ENCODE measurements around the gene SLIT3. TPM values are rescaled to one million over a fixed set of nuclear protein-coding genes. Genes with fewer than 3 reads are reported as not detected.

The SLIT3 gene
- total RNA-seq, 6 donors from 2014 or later: 10.8 to 57.3 (median 32.2) TPM

- no peak for ATAC-seq (ENCODE audit: low FRiP score in 2 of 2)
- H3K36me3 ChIP-seq: no peaks in the 10 kb centered on the region
- 10 to 12% methylated on average over 15 to 18 of the region's 18 CpGs for WGBS, 2 donors
- peaks cover 0 to 15% (median 3%) of the 10 kb centered on the region in 4 donors for H3K4me1 ChIP-seq
- H3K4me3 ChIP-seq: peak overlapping the region in 3 of 4 donors; percentile 45 to 51 (median 48)
- TF ChIP-seq EP300 (IDR thresholded peaks at IDR 0.05): no peak
- TF ChIP-seq CTCF (IDR thresholded peaks at IDR 0.05): no peak
- TF ChIP-seq POLR2AphosphoS5 (IDR thresholded peaks at IDR 0.05): no peak
- TF ChIP-seq POLR2A (IDR thresholded peaks at IDR 0.05): no peak
- peaks cover 0 to 16% (median 4%) of the 10 kb centered on the region in 4 donors for H3K27me3 ChIP-seq
- DNase-seq: peak in 1 of 2 donors; percentile 6
- no peaks in the 10 kb centered on the region for H3K9me3 ChIP-seq
- peak overlapping the region in 3 of 4 donors; percentile 70 to 80 (median 72) for H3K27ac ChIP-seq
Observed at GRCh38 chr5:169301386-169301934, 521 bp upstream of the SLIT3 start.

GRCh38 chr5:169299663-169300467 is 1.1 kb downstream of the SLIT3 start:
- ATAC-seq (ENCODE audit: low FRiP score in 2 of 2) (no peak), DNase-seq (no peak)
- peaks cover 0 to 16% (median 4%) of the 10 kb centered on the region in 4 donors for H3K27me3 ChIP-seq
- no peaks in the 10 kb centered on the region for H3K9me3 ChIP-seq
- WGBS, 2 donors: 10 to 14% methylated on average over 31 to 35 of the region's 35 CpGs
- TF ChIP-seq EP300 (IDR thresholded peaks at IDR 0.05): no peak
- peaks cover 0 to 15% (median 3%) of the 10 kb centered on the region in 4 donors for H3K4me1 ChIP-seq
- no peaks in the 10 kb centered on the region for H3K36me3 ChIP-seq
- H3K27ac ChIP-seq: peak overlapping the region; percentile 70 to 85 (median 80)
- H3K4me3 ChIP-seq: peak overlapping the region; percentile 10 to 51 (median 46)

GRCh38 chr5:169299191-169299662 is 1.7 kb downstream of the SLIT3 start:
- Histone ChIP-seq H3K27me3 (peaks cover 0 to 16% (median 4%) of the 10 kb centered on the region in 4 donors), H3K27ac (peak overlapping the region; percentile 70 to 85 (median 80)), H3K36me3 (no peaks in the 10 kb centered on the region), H3K9me3 (no peaks in the 10 kb centered on the region), H3K4me3 (peak overlapping the region in 3 of 4 donors; percentile 45 to 51 (median 48)), H3K4me1 (peaks cover 0 to 15% (median 3%) of the 10 kb centered on the region in 4 donors)
- ATAC-seq (ENCODE audit: low FRiP score in 2 of 2): no peak
- no peak for DNase-seq
- TF ChIP-seq CTCF (IDR thresholded peaks at IDR 0.05): no peak
- TF ChIP-seq POLR2A (IDR thresholded peaks at IDR 0.05): no peak
- no peak for TF ChIP-seq EP300 (IDR thresholded peaks at IDR 0.05)
- no peak for TF ChIP-seq POLR2AphosphoS5 (IDR thresholded peaks at IDR 0.05)
- WGBS, 2 donors: 25% methylated on average over 7 of the region's 7 CpGs

- peaks cover 0 to 15% (median 3%) of the 10 kb centered on the region in 4 donors for H3K4me1 ChIP-seq
- peaks cover 0 to 15% (median 4%) of the 10 kb centered on the region in 4 donors for H3K27me3 ChIP-seq
- TF ChIP-seq EP300 (IDR thresholded peaks at IDR 0.05) (no peak), CTCF (IDR thresholded peaks at IDR 0.05) (no peak), POLR2A (IDR thresholded peaks at IDR 0.05) (no peak), POLR2AphosphoS5 (IDR thresholded peaks at IDR 0.05) (no peak)
- H3K4me3 ChIP-seq: no peak overlapping the region
- no peaks in the 10 kb centered on the region for H3K36me3 ChIP-seq
- 79 to 94% methylated on average over 5 to 6 of the region's 6 CpGs for WGBS, 2 donors
- no peaks in the 10 kb centered on the region for H3K9me3 ChIP-seq
- ATAC-seq (ENCODE audit: low FRiP score in 2 of 2): no peak
- DNase-seq: no peak
- no peak overlapping the region for H3K27ac ChIP-seq
Observed at GRCh38 chr5:169298193-169298592, 2.7 kb downstream of the SLIT3 start.

GRCh38 chr5:169296419-169297143 is 4.4 kb downstream of the SLIT3 start:
- DNase-seq (no peak), ATAC-seq (ENCODE audit: low FRiP score in 2 of 2) (peak; percentile 18 to 63)
- peaks cover 0 to 10% (median 4%) of the 10 kb centered on the region in 4 donors for H3K27me3 ChIP-seq
- H3K36me3 ChIP-seq: no peaks in the 10 kb centered on the region
- peak overlapping the region in 2 of 4 donors; percentile 43 to 67 for H3K27ac ChIP-seq
- H3K4me1 ChIP-seq: peaks cover 0 to 15% (median 1%) of the 10 kb centered on the region in 4 donors
- no peaks in the 10 kb centered on the region for H3K9me3 ChIP-seq
- TF ChIP-seq POLR2AphosphoS5 (IDR thresholded peaks at IDR 0.05) (peak; percentile 12 to 20), CTCF (IDR thresholded peaks at IDR 0.05) (no peak)
- H3K4me3 ChIP-seq: no peak overlapping the region
- 33 to 58% methylated on average over 14 of the region's 14 CpGs for WGBS, 2 donors
